Mammary epithelial cell (primary cell): ENCODE results near the gene FAH.

Experiments
- CTCF ChIP-seq, 2 donors: IDR thresholded peaks in 1 of 2; conservative IDR thresholded peaks in 1 of 2; 2 replicates each; pipeline ENCODE4 v1.5.1; 2011 to 2012; ENCODE audit warnings: inconsistent platforms in 2 of 2, low read length in 2 of 2, mild to moderate bottlenecking in 2 of 2, control low read depth in 1 of 2, low read depth in 1 of 2; ENCODE audit not compliant: insufficient read depth in 1 of 2; ENCODE audit errors: extremely low read depth in 1 of 2
- EZH2 ChIP-seq: IDR thresholded peaks from 2 replicates; pipeline ENCODE4 v1.6.1; 2012; ENCODE audit warnings: low read length, inconsistent platforms, borderline replicate concordance

- TF ChIP-seq CTCF (conservative IDR thresholded peaks at IDR 0.05 in 1 of 2, IDR thresholded peaks at IDR 0.05 in 1 of 2; ENCODE audit: extremely low read depth in 1 of 2, insufficient read depth in 1 of 2, low read depth in 1 of 2, low read length in 2 of 2): no peak
- TF ChIP-seq EZH2: no peak
Observed at GRCh38 chr15:80207887-80208286, 55.1 kb downstream of the FAH start.
